Measurements from ENCODE around the gene DENND4C. TPM values are rescaled to one million over a fixed set of nuclear protein-coding genes. Genes with fewer than 3 reads are reported as not detected.
A peak's percentile ranks its signal among the peaks of the same experiment; 100 is the strongest.
"Not testable (repeated sequence)": the region's sequence is repeated elsewhere in the genome, so short reads cannot be mapped to it uniquely, and the experiment has no call there.

DENND4C gene
- total RNA-seq, 1 experiment from 2014 or later = 29.5 TPM

GRCh38 chr9:19397845-19398244, 167.4 kb downstream of the DENND4C start:
- peak overlapping the region; percentile 87 for H3K27ac ChIP-seq
- intact Hi-C loops (cut with micrococcal nuclease; ENCODE audit: unreplicated experiment) = no loop called here
- H2AFZ ChIP-seq = 0 out of 2 replicates have a peak overlapping the region, but pooled peaks have one; percentile 55
- no peak overlapping the region for H3K4me3 ChIP-seq
- BruUV-seq (replicated peaks) = no TSS peak
- H3K79me2 ChIP-seq (ENCODE audit: low read depth) = no peaks in the 10 kb centered on the region
- H3K9me2 ChIP-seq (ENCODE audit: insufficient read depth) = no peaks in the 10 kb centered on the region
- peak overlapping the region; percentile 59 for H3K4me2 ChIP-seq
- peaks cover 8% of the 10 kb centered on the region; the same call in 1 of the 2 replicates for H3K9me3 ChIP-seq (ENCODE audit: insufficient read depth, low read depth)
- ChIA-PET POLR2A (ENCODE audit: unreplicated experiment) (no interaction called here), CTCF (no interaction called here)
- H3K27me3 ChIP-seq (ENCODE audit: insufficient read depth, low read depth) = no peaks in the 10 kb centered on the region
- TF ChIP-seq CTCF (conservative IDR thresholded peaks at IDR 0.05) = no peak
- DNase-seq = peak; percentile 47 to 95
- H3K4me1 ChIP-seq (replicated peaks; ENCODE audit: insufficient read depth) = peaks cover 26% of the 10 kb centered on the region
- no peaks in the 10 kb centered on the region for H3K36me3 ChIP-seq (ENCODE audit: low read depth)
- no peaks in the 10 kb centered on the region for H4K20me1 ChIP-seq (ENCODE audit: insufficient read depth)
- H3F3A ChIP-seq (ENCODE audit: insufficient read depth, low read depth) = peaks cover 16% of the 10 kb centered on the region

GRCh38 chr9:19403231-19403630, 172.7 kb downstream of the DENND4C start:
- DNase-seq; H2AFZ ChIP-seq; H3K9me2 ChIP-seq (ENCODE audit: insufficient read depth); H3K4me3 ChIP-seq; POLR2A ChIA-PET (ENCODE audit: unreplicated experiment); CTCF ChIA-PET; BruUV-seq (replicated peaks); H4K20me1 ChIP-seq (ENCODE audit: insufficient read depth); H3K79me2 ChIP-seq (ENCODE audit: low read depth); intact Hi-C loops (cut with micrococcal nuclease; ENCODE audit: unreplicated experiment); H3K36me3 ChIP-seq (ENCODE audit: low read depth); H3K27me3 ChIP-seq (ENCODE audit: insufficient read depth, low read depth): not testable (repeated sequence)
- peaks cover 51% of the 10 kb centered on the region for H3K4me1 ChIP-seq (replicated peaks; ENCODE audit: insufficient read depth)
- peaks cover 10% of the 10 kb centered on the region; the same call in 1 of the 2 replicates for H3K9me3 ChIP-seq (ENCODE audit: insufficient read depth, low read depth)
- H3F3A ChIP-seq (ENCODE audit: insufficient read depth, low read depth) = peaks cover 43% of the 10 kb centered on the region
- H3K4me2 ChIP-seq = peak overlapping the region; percentile 71; the same call in 1 of the 2 replicates
- peak overlapping the region; percentile 97 for H3K27ac ChIP-seq

DNA sequence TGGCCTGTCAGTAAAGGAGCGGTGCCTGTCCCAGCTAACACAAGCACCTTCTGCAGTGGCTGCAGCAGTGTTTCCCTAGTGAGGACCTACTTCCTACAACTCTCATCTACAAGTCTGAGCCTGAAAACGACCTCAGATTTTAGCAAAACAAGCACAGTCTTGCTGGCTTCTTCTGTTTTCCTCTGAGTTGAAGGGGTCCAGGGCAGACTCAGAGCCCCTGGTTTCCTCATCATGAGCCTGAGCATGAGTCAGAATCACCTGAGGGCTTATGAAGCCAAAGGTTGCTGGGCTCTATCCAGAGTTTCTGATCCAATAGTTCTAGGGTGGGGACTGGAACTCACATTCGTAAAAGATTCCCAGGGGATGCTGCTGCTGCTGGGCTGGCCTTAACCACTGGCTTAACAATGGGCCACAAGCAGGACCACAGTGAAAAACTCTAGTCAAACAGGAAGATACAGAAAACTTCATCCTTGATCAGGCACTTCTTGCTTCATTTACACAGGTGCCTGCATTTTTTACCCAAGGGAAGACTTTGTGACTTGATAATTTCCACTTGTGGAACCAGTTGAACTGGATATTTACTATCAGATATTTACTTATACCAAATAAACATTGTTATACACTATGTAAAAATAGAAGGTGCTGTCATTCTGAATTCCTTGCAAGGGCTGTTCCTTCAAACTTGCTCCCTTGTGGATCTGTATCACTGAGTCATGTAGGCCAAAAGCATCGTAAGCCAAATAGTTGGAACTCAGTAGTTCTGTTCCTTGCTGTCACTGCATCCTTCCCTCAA, 174.0 kb downstream of the DENND4C start:
- Histone ChIP-seq H3K4me3 (peak overlapping the region; percentile 16; the same call in 1 of the 2 replicates), H3K79me2 (ENCODE audit: low read depth) (0 out of 2 replicates have a peak, but pooled peaks cover under 1% of the 10 kb centered on the region), H3K27ac (peak overlapping the region; percentile 97), H3F3A (ENCODE audit: insufficient read depth, low read depth) (peaks cover 41% of the 10 kb centered on the region), H3K9me3 (ENCODE audit: insufficient read depth, low read depth) (peaks cover 10% of the 10 kb centered on the region; the same call in 1 of the 2 replicates), H3K9me2 (ENCODE audit: insufficient read depth) (no peaks in the 10 kb centered on the region), H4K20me1 (ENCODE audit: insufficient read depth) (no peaks in the 10 kb centered on the region), H3K4me1 (replicated peaks; ENCODE audit: insufficient read depth) (peaks cover 45% of the 10 kb centered on the region), H2AFZ (no peak overlapping the region), H3K36me3 (ENCODE audit: low read depth) (no peaks in the 10 kb centered on the region), H3K27me3 (ENCODE audit: insufficient read depth, low read depth) (no peaks in the 10 kb centered on the region), H3K4me2 (peak overlapping the region; percentile 71)
- CTCF ChIA-PET = no interaction called here
- TF ChIP-seq CTCF (conservative IDR thresholded peaks at IDR 0.05) = no peak
- TF ChIP-seq EZH2 (IDR thresholded peaks at IDR 0.05; ENCODE audit: low read depth) = no peak
- intact Hi-C loops (cut with micrococcal nuclease; ENCODE audit: unreplicated experiment) = loop anchor here (5.0 kb wide), 1 partner anchor 222 kb away; no protein-coding TSS in a partner anchor
- DNase-seq = peak; percentile 26 to 97
- BruUV-seq (replicated peaks) = no TSS peak
- POLR2A ChIA-PET (ENCODE audit: unreplicated experiment) = no interaction called here

Data from PC-9 (cell line).